Naive thymus-derived CD8-positive, alpha-beta T cell (primary cell): ENCODE data around the gene SIT1. TPM values are rescaled to one million over a fixed set of nuclear protein-coding genes. Genes with fewer than 3 reads are reported as not detected.

ENCODE experiments used
- ATAC-seq, 2 donors: fragments of 150-1000 bp; cut with Tn5 transposase in 1 of 2; sonication (Bioruptor Pico), chemical (Tn5 transposase) in 1 of 2; 1 replicate in 1 of 2; 2 replicates in 1 of 2; pipeline ENCODE4 v1.10.0; 2021; ENCODE audit warnings: mild to moderate bottlenecking in 2 of 2, moderate library complexity in 2 of 2
- POLR2A ChIA-PET: fragments of 350-600 bp; sonication (Branson Sonifier 250); formaldehyde crosslinking; loops from one replicate; lab custom pipeline; 2021; ENCODE audit warnings: antibody characterized with exemption; lab: Charles Lee
- DNase-seq, 10 donors: peaks; one replicate each; pipeline versions ENCODE4 v3.0.0 to v3.0.0-alpha.2; 2020 to 2022
- H3K27ac Mint-ChIP-seq, 10 donors: one replicate each; pipeline ENCODE4 v1.8.0; 2020 to 2022; ENCODE audit warnings: mild to moderate bottlenecking in 10 of 10, mixed read lengths in 10 of 10, moderate library complexity in 4 of 10, inconsistent platforms in 1 of 10
- H3K27me3 Mint-ChIP-seq, 5 donors: one replicate each; pipeline ENCODE4 v1.8.0; 2021 to 2022; ENCODE audit warnings: mixed read lengths in 5 of 5
- H3K36me3 Mint-ChIP-seq, 3 donors: one replicate each; pipeline ENCODE4 v1.8.0; 2020 to 2022; ENCODE audit warnings: mixed read lengths in 3 of 3, mild to moderate bottlenecking in 2 of 3, inconsistent platforms in 1 of 3
- H3K4me1 Mint-ChIP-seq, 4 donors: one replicate each; pipeline ENCODE4 v1.8.0; 2021 to 2022; ENCODE audit warnings: mixed read lengths in 4 of 4
- H3K4me3 Mint-ChIP-seq, 10 donors: one replicate each; pipeline ENCODE4 v1.8.0; 2020 to 2022; ENCODE audit warnings: mild to moderate bottlenecking in 10 of 10, mixed read lengths in 10 of 10, moderate library complexity in 6 of 10, inconsistent platforms in 1 of 10
- H3K9me3 Mint-ChIP-seq, 9 donors: one replicate each; pipeline ENCODE4 v1.8.0; 2020 to 2022; ENCODE audit warnings: mixed read lengths in 9 of 9, mild to moderate bottlenecking in 3 of 9, inconsistent platforms in 1 of 9, moderate library complexity in 1 of 9
- microRNA-seq: library from miRNA; unstranded; fragments of <30 nt; microRNA quantifications from one replicate; pipeline ENCODE4 v1.2.0, GENCODE V29; 2022; ENCODE audit warnings: borderline microRNAs expressed
- polyA plus RNA-seq, 3 donors: library from polyadenylated mRNA; unstranded; fragments of 300-500 nt; fragmentation: Illumina TruSeq; gene quantifications; one replicate each; pipeline ENCODE4 v1.2.3, GENCODE V29; 2021
- total RNA-seq, 8 experiments: library from RNA in 2 of 8; stranded (reverse) in 2 of 8; gene quantifications; one replicate each; pipeline ENCODE4 v1.2.3 and lab custom pipeline; 2021 to 2026

SIT1 gene
- total and polyA plus RNA-seq, 5 experiments from 2014 or later = 24.2 to 128 (median 82.2) TPM

- POLR2A ChIA-PET = interaction anchor here (1.2 kb wide), 1 partner anchor 150 kb away, joined by 3 read pairs; the partner anchor contains the start of gene RGP1
- Mint-ChIP-seq H3K9me3 (no peaks in the 10 kb centered on the region), H3K4me1 (peaks cover 14 to 24% (median 20%) of the 10 kb centered on the region in 4 donors), H3K27me3 (no peaks in the 10 kb centered on the region), H3K27ac (no peak overlapping the region), H3K4me3 (no peak overlapping the region), H3K36me3 (peaks cover 0 to 4% (median 3%) of the 10 kb centered on the region in 3 donors)
- no peak for ATAC-seq
- no peak for DNase-seq
Observed at GRCh38 chr9:35599763-35600604, 50.7 kb downstream of the SIT1 start.

Small RNAs within 50 kb of the gene (microRNA-seq; reads per million reads assigned to microRNA genes)
- gene MIR4667 = not detected

Other genes with a start within 250 kb of the SIT1 start
- gene RUSC2, start 160.8 kb downstream of the SIT1 start, total RNA-seq = 1 to 10 TPM in 1 of 2 experiments, under 1 TPM in 1; 0.86 to 1.5 TPM
- gene RUSC2, start 160.8 kb downstream of the SIT1 start, polyA plus RNA-seq = under 1 TPM in 1 of 3 donors, not detected in 2; 0.05 TPM
- gene TESK1, start 45.7 kb downstream of the SIT1 start, total RNA-seq = 10 to 100 TPM; 43.5 to 44.4 TPM
- 1 to 10 TPM; 3.0 to 8.1 (median 4.8) TPM for gene TESK1, start 45.7 kb downstream of the SIT1 start, polyA plus RNA-seq
- gene CD72, start 32.5 kb downstream of the SIT1 start, total RNA-seq = 1 to 10 TPM; 7.8 to 8.0 TPM
- 1 to 10 TPM in 1 of 3 donors, under 1 TPM in 2; 0.80 to 1.5 (median 0.91) TPM for gene CD72, start 32.5 kb downstream of the SIT1 start, polyA plus RNA-seq
- gene RMRP, start 7.1 kb upstream of the SIT1 start, total RNA-seq = over 10,000 TPM; 14,495 to 21,271 TPM
- 10 to 100 TPM in 1 of 3 donors, not detected in 2; 33.0 TPM for gene RMRP, start 7.1 kb upstream of the SIT1 start, polyA plus RNA-seq
- 10 to 100 TPM; 13.8 to 16.6 TPM for gene CCDC107, start 7.4 kb upstream of the SIT1 start, total RNA-seq
- 10 to 100 TPM; 45.9 to 59.0 (median 51.5) TPM for gene CCDC107, start 7.4 kb upstream of the SIT1 start, polyA plus RNA-seq
- under 1 TPM in 1 of 2 experiments, not detected in 1; 0.29 TPM for gene ARHGEF39, start 14.3 kb upstream of the SIT1 start, total RNA-seq
- gene ARHGEF39, start 14.3 kb upstream of the SIT1 start, polyA plus RNA-seq = under 1 TPM; 0.13 to 0.25 (median 0.24) TPM
- gene CA9, start 23.0 kb upstream of the SIT1 start, total RNA-seq = not detected
- gene CA9, start 23.0 kb upstream of the SIT1 start, polyA plus RNA-seq = not detected
- 10 to 100 TPM; 92.3 to 98.5 TPM for gene TPM2, start 39.0 kb upstream of the SIT1 start, total RNA-seq
- gene TPM2, start 39.0 kb upstream of the SIT1 start, polyA plus RNA-seq = under 1 TPM in 1 of 3 donors, not detected in 2; 0.34 TPM
- gene TLN1, start 81.3 kb upstream of the SIT1 start, total RNA-seq = 100 to 1,000 TPM; 204 to 233 TPM
- gene TLN1, start 81.3 kb upstream of the SIT1 start, polyA plus RNA-seq = 10 to 100 TPM; 32.9 to 88.9 (median 36.4) TPM
- gene CREB3, start 81.7 kb upstream of the SIT1 start, total RNA-seq = 10 to 100 TPM; 17.1 to 19.5 TPM
- 10 to 100 TPM; 29.8 to 40.3 (median 33.1) TPM for gene CREB3, start 81.7 kb upstream of the SIT1 start, polyA plus RNA-seq
- 10 to 100 TPM; 56.7 to 65.4 TPM for gene GBA2, start 98.3 kb upstream of the SIT1 start, total RNA-seq
- gene GBA2, start 98.3 kb upstream of the SIT1 start, polyA plus RNA-seq = 10 to 100 TPM; 14.8 to 28.3 (median 22.0) TPM
- gene RGP1, start 98.4 kb upstream of the SIT1 start, total RNA-seq = 10 to 100 TPM; 30.7 to 31.7 TPM
- 1 to 10 TPM; 6.8 to 9.6 (median 8.1) TPM for gene RGP1, start 98.4 kb upstream of the SIT1 start, polyA plus RNA-seq
- gene MSMP, start 103.3 kb upstream of the SIT1 start, total RNA-seq = 1 to 10 TPM in 1 of 2 experiments, under 1 TPM in 1; 0.88 to 1.7 TPM
- 1 to 10 TPM in 1 of 3 donors, not detected in 2; 1.3 TPM for gene MSMP, start 103.3 kb upstream of the SIT1 start, polyA plus RNA-seq
- gene NPR2, start 140.7 kb upstream of the SIT1 start, total RNA-seq = 10 to 100 TPM; 12.6 to 12.7 TPM
- under 1 TPM; 0.20 to 0.94 (median 0.36) TPM for gene NPR2, start 140.7 kb upstream of the SIT1 start, polyA plus RNA-seq
- 1 to 10 TPM; 7.0 to 8.9 TPM for gene SPAG8, start 161.3 kb upstream of the SIT1 start, total RNA-seq
- gene SPAG8, start 161.3 kb upstream of the SIT1 start, polyA plus RNA-seq = 1 to 10 TPM in 2 of 3 donors, under 1 TPM in 1; 0.17 to 2.2 (median 1.7) TPM
- gene HINT2, start 164.1 kb upstream of the SIT1 start, total RNA-seq = 10 to 100 TPM; 25.4 to 27.9 TPM
- gene HINT2, start 164.1 kb upstream of the SIT1 start, polyA plus RNA-seq = 10 to 100 TPM; 73.0 to 87.9 (median 78.5) TPM
- not detected for gene FAM221B, start 177.8 kb upstream of the SIT1 start, total RNA-seq
- gene FAM221B, start 177.8 kb upstream of the SIT1 start, polyA plus RNA-seq = not detected
- gene TMEM8B, start 178.3 kb upstream of the SIT1 start, total RNA-seq = 10 to 100 TPM in 1 of 2 experiments, 1 to 10 TPM in 1; 8.8 to 10.2 TPM
- gene TMEM8B, start 178.3 kb upstream of the SIT1 start, polyA plus RNA-seq = 1 to 10 TPM; 1.5 to 2.4 (median 2.1) TPM
- not detected for gene OR13J1, start 219.5 kb upstream of the SIT1 start, total RNA-seq
- not detected for gene OR13J1, start 219.5 kb upstream of the SIT1 start, polyA plus RNA-seq